ENCODE measurements around the gene CALCOCO2.
"Not testable (repeated sequence)": the region's sequence is repeated elsewhere in the genome, so short reads cannot be mapped to it uniquely, and the experiment has no call there.

Gene CALCOCO2

DNA sequence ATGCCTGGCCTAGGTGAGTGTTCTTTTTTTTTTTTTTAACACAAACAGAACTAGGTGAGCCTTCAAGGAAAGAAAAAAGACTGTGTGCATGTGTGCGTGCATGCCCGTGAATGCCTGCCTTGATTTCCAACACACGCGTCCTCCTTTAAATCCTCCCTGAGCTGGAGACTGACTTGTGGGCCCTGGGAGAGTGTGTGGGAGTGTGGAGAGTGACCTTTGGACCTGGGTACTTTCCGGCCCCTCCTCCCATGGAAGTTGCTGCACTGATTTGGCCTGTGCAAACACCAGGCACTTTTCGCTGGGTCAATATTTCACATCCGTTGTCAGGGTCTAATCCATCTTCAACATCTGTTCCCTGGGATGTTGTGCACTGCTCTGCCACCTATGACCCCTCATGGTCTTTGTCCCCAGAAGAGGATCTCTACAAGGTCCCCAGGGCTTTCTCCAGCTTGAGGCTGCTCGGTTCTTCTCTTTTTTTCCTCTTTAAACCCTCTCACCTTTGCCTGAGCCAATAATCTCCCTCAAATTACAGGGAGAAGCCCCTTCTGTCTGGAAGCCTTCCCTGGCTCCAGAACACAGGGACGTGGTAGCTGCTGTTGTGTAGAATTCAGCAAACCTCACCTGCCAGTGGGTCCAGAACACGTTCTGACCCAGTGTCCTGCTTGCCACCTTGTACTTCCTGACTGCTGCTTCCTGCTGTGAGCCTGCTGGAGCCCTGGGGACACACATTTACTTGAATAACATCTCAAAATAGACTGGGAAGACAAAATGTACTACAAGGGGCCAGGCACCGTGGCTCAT lies 40.9 kb downstream of the CALCOCO2 start:
- TF ChIP-seq, protein P1, sequence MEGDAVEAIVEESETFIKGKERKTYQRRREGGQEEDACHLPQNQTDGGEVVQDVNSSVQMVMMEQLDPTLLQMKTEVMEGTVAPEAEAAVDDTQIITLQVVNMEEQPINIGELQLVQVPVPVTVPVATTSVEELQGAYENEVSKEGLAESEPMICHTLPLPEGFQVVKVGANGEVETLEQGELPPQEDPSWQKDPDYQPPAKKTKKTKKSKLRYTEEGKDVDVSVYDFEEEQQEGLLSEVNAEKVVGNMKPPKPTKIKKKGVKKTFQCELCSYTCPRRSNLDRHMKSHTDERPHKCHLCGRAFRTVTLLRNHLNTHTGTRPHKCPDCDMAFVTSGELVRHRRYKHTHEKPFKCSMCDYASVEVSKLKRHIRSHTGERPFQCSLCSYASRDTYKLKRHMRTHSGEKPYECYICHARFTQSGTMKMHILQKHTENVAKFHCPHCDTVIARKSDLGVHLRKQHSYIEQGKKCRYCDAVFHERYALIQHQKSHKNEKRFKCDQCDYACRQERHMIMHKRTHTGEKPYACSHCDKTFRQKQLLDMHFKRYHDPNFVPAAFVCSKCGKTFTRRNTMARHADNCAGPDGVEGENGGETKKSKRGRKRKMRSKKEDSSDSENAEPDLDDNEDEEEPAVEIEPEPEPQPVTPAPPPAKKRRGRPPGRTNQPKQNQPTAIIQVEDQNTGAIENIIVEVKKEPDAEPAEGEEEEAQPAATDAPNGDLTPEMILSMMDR (IDR thresholded peaks at IDR 0.05; ENCODE audit: extremely low read depth, missing control alignments) = no peak
- DNase-seq (ENCODE audit: low spot score) = no peak

DNA sequence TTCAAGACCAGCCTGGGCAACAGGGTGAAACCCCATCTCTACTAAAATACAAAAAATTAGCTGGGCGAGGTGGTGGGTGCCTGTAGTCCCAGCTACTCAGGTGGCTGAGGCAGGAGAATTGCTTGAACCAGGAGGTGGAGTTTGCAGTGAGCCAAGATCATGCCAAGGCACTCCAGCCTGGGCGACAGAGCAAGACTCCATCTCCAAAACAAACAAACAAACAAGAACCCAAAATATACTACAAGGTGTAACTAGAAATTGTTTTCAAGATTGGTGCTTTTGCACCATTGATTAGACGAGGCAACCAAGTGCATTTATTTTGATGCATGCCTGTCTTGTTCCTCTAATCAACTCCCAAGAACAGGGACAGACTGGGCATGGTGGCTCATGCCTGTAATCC lies 41.6 kb downstream of the CALCOCO2 start:
- not testable (repeated sequence) for DNase-seq (ENCODE audit: low spot score)

- DNase-seq (ENCODE audit: low spot score) = no peak
- TF ChIP-seq, protein P1 (IDR thresholded peaks at IDR 0.05; ENCODE audit: extremely low read depth, missing control alignments) = no peak
Observed at GRCh38 chr17:48873209-48873608, 42.4 kb downstream of the CALCOCO2 start.

- TF ChIP-seq, protein P1 (IDR thresholded peaks at IDR 0.05; ENCODE audit: extremely low read depth, missing control alignments) = no peak
- no peak for DNase-seq (ENCODE audit: low spot score)
Observed at GRCh38 chr17:48873696-48874443, 43.0 kb downstream of the CALCOCO2 start.

DNA sequence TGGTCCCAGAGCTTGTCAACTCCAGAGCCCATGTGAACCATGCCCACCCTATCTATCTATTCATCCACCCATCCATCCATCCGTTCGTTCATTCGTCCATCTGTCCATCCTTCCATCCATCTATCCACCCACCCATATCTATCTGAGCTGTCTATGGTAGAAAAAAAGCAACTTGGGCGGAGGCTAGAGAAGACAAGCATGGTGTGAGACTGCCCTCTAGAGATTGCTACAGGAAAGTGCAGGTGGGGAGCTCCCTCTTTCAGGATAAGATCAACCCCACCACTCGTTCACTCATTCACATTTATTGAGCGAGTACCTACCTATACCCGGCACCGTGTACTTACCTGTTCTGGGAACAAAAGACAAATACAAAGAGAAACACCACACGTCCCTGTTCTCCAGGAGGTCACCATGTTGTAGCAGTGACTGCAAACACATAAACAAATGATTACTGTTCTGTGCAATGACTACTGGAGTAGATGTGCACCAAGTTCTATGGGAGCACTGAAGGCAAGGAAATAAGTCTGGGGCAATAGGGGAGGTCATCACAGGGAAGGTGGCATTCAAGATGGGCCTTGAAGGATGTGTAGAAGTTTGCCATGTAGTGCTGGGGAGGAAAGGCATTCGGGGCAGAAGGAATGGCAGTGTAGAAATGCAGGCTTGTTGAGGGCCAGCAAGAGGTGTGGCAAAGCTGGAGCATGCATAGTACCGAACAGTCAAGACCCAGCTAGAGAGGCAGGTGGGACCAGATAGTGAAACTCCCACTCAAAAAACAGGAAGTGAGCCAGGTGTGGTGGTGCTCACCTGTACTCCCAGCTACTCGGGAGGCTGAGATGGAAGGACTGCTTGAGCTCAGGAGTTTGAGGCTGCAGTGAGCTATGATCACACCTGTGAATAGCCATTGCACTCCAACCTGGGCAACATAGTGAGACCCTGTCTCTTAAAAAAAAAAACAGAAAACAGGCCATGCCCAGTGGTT lies 48.4 kb downstream of the CALCOCO2 start:
- TF ChIP-seq, protein P1 (IDR thresholded peaks at IDR 0.05; ENCODE audit: extremely low read depth, missing control alignments) = peak; percentile 78
- DNase-seq (ENCODE audit: low spot score) = peak; percentile 79

- TF ChIP-seq, protein P1 (IDR thresholded peaks at IDR 0.05; ENCODE audit: extremely low read depth, missing control alignments) = no peak
- no peak for DNase-seq (ENCODE audit: low spot score)
Observed at GRCh38 chr17:48882272-48882671, 51.4 kb downstream of the CALCOCO2 start.

GRCh38 chr17:48883171-48883570 lies 52.3 kb downstream of the CALCOCO2 start:
- DNase-seq (ENCODE audit: low spot score) = no peak
- TF ChIP-seq, protein P1 (IDR thresholded peaks at IDR 0.05; ENCODE audit: extremely low read depth, missing control alignments) = no peak
